Stimulated activated CD4-positive, alpha-beta T cell treated with anti-CD3 and anti-CD28 coated beads, Interleukin-1b, Interleukin-23, amount 100 ng/mL, for 24 hours (primary cell): ENCODE data around the gene SLCO6A1.

Experiments
- DNase-seq, 4 experiments: peaks; one replicate each; pipeline ENCODE4 v3.0.0-alpha.2; 2020; ENCODE audit warnings: low read depth in 4 of 4, low spot score in 1 of 4

SLCO6A1 gene

DNA sequence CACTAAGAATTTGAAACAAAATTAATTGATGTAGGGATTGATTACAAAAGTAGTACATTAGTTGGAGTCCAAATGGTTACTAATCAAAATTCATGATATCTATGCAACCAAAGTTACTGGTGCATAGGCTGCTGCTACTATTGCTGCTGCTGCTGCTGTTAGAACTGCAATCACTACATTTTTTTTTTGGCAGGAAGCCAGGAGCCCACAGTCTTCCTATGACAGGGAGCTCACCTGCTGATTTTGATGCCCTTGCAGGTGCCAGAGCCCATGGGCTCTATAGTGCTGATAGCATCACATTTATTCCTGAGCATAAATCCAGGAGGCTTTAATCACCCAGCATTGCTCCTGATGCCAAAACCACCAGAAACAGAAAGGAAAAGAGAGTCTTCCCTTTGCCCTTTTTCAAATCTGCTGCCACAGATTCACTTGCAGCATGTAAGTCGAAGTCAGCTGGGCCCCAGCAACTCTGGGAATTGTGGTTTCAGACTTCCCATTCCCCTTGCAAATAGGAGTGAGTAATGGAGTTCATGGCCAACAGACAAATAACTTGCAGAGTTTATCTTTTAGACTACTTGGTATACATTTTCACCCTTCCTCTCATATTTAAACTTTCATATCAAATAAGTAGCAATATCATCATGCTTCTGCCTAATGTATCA is 17.6 kb downstream of the SLCO6A1 start:
- no peak for DNase-seq

DNA sequence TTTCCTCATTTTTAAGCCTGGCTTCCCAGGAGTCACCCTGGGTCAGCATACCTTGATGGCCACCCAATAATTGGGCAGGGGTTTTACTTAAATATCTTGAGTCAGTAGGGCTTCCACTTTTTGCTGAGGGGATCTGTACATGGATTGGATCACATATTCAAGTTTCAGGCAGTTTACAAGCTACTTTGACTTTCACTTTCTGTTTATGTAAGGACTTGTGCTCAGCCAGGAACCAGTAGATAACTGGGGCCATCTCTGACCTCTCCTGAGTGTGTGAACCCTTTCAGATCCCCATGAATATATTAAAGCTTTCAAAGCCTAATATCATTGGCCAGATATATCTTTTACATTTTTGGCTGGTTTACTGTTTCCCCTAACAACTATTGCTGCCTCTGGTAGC is 45.1 kb downstream of the SLCO6A1 start:
- no peak for DNase-seq

DNA sequence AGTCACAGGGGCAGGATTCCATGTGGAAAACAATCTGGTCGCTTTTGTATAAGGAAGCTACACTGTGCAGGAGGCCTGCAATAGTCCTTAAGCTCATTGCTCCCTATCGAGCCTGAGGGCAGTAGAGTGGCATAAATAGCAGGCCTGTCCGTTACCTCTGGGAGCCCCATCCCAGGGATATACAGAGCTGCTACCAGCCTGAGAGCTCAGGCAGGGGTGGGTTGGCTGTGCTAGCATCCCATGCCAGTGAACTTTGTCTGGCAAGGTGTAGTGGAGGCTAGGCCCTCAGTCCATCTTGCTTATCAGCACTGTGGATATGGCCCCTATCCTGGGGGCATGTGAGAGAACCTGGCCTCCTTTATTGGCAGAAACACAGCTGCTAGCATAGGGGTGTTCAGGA is 47.7 kb downstream of the SLCO6A1 start:
- DNase-seq: no peak

DNA sequence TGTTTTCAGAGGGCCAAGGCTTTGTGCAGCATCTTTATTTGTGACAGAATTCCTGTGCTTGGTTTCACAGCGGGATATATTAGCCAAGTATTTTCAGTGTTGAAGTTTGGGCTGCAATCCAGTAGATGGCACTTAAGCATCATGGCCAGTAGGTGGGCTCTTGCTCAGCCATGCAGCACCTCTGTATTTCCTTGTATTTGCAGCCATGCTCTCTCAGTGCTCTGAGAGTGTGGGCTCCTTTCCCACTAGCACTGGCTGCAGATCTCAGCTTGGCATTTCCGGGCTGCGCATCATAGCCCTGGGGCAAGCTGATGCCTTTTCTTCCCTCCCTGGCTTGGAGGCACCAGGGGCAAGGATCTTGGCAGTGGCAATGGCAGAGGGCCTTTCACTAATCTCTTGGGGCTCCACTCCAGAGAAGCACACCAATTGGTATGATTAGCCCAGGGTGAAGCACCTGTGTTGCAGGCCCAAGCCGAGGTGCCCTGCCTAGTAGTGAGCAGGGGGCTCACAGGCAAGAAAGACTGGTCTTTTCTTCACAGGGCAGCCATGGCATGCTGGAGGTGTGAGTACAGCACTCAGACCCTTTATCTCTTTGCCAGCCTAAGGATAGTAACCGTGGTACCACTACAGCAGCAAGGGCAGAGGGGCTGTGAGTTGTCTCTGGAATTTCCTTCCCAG is 48.3 kb downstream of the SLCO6A1 start:
- DNase-seq: no peak

DNA sequence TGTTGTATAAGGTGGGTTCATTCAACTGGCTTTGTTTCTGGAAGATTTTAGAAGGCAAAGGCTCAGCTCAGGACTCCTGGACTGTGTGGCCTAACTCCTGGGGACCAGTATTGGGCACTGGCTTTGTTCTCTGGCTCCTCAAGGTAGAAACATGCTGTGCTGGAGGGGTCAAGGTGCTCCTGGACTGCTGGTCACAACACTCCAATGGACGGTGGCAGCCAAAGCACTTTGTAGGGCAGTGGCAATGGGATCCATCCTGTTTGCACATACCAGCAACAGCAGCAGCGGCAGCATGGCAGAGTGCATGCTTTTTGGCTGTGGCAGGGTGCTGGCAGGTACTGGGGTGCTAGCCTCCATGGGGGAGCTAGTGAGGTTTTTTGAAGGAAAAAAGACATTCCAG is 65.3 kb downstream of the SLCO6A1 start:
- no peak for DNase-seq

DNA sequence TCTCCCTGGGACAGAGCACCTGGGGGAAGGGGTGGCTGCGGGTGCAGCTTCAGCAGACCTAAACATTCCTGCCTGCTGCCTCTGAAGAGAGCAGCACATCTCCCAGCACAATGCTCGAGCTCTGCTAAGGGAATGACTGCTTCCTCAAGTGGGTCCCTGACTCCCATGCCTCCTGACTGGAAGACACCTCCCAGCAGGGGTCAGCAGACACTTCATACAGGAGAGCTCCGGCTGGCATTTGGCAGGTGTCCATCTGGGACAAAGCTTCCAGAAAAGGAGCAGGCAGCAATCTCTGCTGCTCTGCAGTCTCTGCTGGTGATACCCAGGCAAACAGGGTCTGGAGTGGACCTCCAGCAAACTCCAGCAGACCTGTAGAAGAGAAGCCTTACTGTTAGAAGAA is 77.2 kb downstream of the SLCO6A1 start:
- DNase-seq: no peak

DNA sequence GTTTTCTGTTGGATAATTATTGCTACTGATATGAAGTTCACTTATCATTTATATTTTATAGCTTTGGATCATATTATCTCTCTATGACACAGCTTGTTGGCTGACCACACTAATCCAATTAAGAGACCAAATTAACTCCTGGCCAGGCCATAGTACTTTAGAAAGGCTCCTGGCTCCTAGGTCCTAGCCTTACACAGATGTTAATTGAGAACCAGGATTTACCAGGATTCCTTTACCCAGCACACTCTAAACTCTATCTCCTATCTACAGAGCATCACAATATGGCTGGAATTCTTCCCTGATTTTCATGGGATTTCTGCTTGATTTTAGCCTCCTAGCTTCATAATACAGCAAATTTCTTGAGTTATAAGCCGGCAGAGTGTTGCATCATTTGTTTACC is 80.3 kb downstream of the SLCO6A1 start:
- no peak for DNase-seq

DNA sequence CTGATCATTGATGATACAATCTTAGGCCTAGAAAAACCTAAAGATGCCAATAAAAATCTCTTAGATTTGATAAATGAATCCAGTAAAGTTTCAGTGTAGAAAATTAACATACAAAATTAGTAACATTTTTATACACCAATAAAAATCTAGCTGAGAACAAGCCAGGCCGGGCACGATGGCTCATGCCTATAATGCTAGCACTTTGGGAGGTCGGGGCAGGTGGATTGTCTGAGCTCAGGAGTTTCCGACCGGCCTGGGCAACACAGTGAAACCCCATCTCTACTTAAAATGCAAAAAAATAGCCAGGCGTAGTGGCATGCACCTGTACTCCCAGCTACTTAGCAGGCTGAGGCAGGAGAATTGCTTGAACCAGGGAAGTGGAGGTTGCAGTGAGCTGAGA is 84.4 kb downstream of the SLCO6A1 start:
- no peak for DNase-seq

DNA sequence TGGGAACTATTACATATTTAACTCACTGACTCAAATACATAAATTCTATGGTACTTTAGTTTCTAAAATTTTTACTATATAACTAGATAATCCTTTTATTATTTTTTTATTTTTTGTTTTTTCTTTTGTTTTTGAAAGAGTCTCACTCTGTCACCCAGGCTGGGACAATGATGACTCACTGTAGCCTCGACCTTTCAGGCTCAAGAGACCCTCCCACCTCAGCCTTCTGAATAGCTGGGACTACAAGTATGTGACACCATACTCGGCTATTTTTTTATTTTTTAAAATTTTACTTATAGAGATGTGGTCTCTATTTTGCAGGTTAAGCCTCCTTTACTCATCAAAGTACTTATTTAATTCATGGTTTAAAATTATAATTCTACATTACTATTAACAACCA is 110.6 kb downstream of the SLCO6A1 start:
- no peak for DNase-seq

DNA sequence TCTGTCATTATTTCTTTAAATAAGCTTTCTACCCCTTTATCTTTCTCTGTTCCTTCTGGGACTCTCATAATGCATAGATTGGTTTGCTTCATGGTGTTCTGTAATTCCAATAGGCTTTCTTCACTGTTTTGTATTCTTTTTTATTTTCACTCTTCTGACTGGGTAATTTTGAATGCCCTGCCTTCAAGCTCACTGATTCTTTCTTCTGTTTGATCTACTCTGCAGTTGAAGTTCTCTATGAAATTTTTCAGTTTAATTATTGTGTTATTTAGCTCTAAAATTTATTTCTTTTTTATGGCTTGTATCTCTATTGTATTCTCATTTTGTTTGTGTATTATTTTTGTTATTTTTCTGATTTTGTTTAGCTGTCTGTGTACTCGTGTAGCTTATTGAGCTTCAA is 113.4 kb downstream of the SLCO6A1 start:
- no peak for DNase-seq

DNA sequence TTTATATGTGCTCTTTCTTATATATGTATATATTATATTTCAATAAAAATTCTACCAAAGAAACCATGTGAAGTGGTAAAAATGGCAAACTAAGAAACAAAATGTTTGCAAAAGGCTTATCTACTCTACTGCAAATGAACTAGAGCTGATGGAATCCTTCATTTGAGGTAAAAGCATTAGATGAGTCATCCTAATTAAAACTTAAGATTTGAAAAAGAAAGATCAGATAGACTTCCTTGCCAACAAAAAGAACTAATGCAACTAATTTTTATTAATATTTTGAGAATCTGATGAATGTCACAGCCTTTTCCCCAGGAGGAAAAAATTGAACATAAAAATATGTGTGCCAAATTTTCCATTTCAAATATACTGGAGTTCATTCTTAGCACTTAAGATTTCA is 118.6 kb downstream of the SLCO6A1 start:
- no peak for DNase-seq

DNA sequence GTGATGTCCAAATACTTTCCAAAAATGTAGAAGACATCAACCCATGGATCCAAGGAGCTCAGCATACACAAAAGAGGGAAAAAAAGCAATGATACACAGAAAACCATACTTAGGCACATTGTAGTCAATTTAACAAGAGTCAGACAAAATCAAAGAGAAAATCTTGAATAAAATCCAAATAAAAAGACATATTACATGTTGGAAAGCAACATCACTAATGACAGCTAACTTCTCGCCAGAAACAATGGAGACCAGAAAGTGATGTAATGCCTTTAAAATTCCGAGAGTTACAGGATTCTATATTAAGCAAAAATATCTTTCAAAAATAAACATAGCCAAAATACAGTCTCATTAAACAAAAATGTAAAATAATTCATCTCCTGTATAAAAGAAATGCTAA is 122.9 kb downstream of the SLCO6A1 start:
- no peak for DNase-seq

DNA sequence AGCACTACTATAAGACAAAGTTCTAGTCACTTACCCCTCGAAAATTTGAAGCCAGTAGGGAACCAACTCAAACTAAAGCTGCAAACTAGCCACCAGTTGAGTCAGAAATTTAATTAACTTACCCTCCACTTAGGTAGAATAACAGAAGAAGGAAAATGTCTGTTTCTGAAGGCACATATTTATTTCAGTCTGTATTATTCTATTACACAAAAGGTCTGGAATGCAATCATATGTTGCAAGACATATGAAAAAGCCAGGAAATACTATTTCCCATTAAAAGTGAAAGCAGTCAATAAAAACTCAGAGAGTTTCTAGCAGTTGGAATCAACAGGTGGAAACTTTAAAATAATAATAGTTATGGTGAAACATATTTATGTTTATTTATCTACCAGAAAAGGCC is 123.5 kb downstream of the SLCO6A1 start:
- no peak for DNase-seq

DNA sequence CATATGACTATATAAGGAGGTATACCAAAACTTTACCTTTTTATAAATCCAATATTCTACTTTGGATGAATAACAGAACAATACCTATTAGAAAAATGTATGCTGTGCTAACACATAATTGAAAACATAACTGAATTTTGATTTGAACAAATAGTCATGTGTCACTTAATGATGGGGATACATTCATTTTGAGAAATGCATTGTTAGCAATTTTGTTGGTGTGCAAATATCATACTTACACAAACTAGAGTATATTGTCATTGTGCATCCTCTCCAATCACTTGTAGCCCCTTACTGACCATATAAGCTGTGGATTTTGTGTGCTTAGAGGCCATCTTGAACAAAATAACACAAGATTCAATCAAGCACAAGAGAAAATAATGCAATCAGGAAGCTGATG is 130.4 kb downstream of the SLCO6A1 start:
- no peak for DNase-seq

DNA sequence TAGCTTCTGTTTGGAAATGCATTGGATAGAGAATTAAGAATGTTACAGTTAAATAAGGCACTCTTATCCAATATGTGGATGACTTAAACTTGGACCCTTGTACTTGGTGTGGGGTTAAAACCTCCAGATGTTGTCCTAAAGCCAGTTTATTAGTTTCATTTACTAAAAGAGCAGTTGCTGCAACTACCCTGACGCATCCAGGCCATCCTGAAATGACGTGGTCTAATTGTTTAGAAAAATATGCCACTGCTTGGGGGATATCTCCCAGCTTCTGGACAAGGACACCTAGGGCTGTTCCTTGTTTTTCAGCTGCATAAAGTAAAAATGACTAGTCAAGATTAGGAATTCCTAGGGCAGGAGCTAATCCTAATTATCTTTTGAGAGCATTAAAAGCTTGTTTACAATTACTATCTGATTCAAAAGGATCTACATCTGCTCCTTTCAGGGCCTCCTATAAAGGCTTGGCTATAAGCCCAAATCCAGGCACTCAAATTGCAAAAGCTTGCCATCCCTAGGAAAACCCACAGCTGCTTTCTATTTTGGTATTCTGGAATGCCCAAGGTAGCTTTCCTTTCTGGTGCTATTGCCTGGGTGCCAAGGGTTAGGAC is 157.0 kb downstream of the SLCO6A1 start:
- no peak for DNase-seq

DNA sequence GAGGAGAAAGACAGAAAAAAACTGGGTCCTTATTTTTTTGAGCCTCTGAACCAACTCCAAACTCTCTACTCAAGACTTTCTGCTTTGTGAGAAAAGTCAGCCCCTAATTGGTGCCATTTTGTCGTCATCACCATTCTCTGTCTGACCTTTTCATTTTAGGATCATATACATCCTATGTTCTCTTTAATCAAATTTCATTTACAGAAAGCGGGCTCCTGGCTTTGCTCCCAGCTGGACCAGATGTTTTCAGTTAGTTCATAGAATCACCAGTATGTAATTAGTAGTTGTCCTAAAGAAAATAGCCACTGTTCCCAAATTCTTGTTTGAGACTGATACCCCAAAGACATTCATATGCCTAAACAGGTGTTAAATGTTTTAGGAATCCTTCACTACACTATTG is 174.1 kb downstream of the SLCO6A1 start:
- no peak for DNase-seq
